ENCODE data around the gene RECQL. TPM values are rescaled to one million over a fixed set of nuclear protein-coding genes. Genes with fewer than 3 reads are reported as not detected.

RECQL gene
- total and polyA plus RNA-seq, 9 of the 15 experiments (the other 6 are each of a cell fraction or from before 2014, with no cell fraction given) = 22.2 to 44.7 (median 28.5) TPM

GRCh38 chr12:21501258-21502163 lies at the start of gene RECQL, which contains the start of gene GOLT1B (continued):
- no peak for TF ChIP-seq MYC (IDR thresholded peaks at IDR 0.05; ENCODE audit: low read depth, low read length)
- no peak for TF ChIP-seq MYC (CRISPR knock-in tag; IDR thresholded peaks at IDR 0.05; ENCODE audit: borderline replicate concordance, low read depth)
- TF ChIP-seq NRF1 (conservative IDR thresholded peaks at IDR 0.05 in 1 of 2, IDR thresholded peaks at IDR 0.05 in 1 of 2) = no peak
- no peak for TF ChIP-seq ZNF609 (CRISPR knock-in tag; IDR thresholded peaks at IDR 0.05; ENCODE audit: borderline replicate concordance)
- peak; percentile 91 for TF ChIP-seq ELF2 (CRISPR knock-in tag; IDR thresholded peaks at IDR 0.05)
- no peak for TF ChIP-seq ATF2 (CRISPR knock-in tag; IDR thresholded peaks at IDR 0.05)
- no peak for TF ChIP-seq CREBBP (IDR thresholded peaks at IDR 0.05; ENCODE audit: low read depth, low read length)
- TF ChIP-seq ZNF347 (CRISPR knock-in tag; IDR thresholded peaks at IDR 0.05; ENCODE audit: low read depth) = no peak
- no peak for TF ChIP-seq ILK (tag; IDR thresholded peaks at IDR 0.05; ENCODE audit: borderline replicate concordance, low read depth)
- no peak for TF ChIP-seq FOXJ2 (tag; IDR thresholded peaks at IDR 0.05)
- TF ChIP-seq ZEB2 (IDR thresholded peaks at IDR 0.05) = no peak
- TF ChIP-seq NCOA1 (IDR thresholded peaks at IDR 0.05; ENCODE audit: low read depth) = 0 out of 2 replicates have a peak, but pooled peaks have one; percentile 24
- TF ChIP-seq PATZ1 (CRISPR knock-in tag; IDR thresholded peaks at IDR 0.05; ENCODE audit: borderline replicate concordance) = no peak
- TF ChIP-seq SUPT5H (IDR thresholded peaks at IDR 0.05) = peak; percentile 78
- no peak for TF ChIP-seq TCF7L2 (IDR thresholded peaks at IDR 0.05; ENCODE audit: low read depth, low read length)
- no peak for TF ChIP-seq ZFP1 (CRISPR knock-in tag; IDR thresholded peaks at IDR 0.05)
- TF ChIP-seq EZH2 (IDR thresholded peaks at IDR 0.05; ENCODE audit: borderline replicate concordance, low read depth, low read length) = no peak
- TF ChIP-seq XRCC5 (IDR thresholded peaks at IDR 0.05; ENCODE audit: low read depth, low read length) = no peak
